ENCODE data around the gene LSM5. TPM values are rescaled to one million over a fixed set of nuclear protein-coding genes. Genes with fewer than 3 reads are reported as not detected.

Gene LSM5
- total and polyA plus RNA-seq, 3 donors from 2014 or later: 18.9 to 42.6 (median 19.6) TPM

- Histone ChIP-seq H3K9me3 (no peaks in the 10 kb centered on the region), H3K4me3 (no peak overlapping the region), H3K27me3 (no peaks in the 10 kb centered on the region), H3K36me3 (ENCODE audit: low read depth, missing control alignments) (no peaks in the 10 kb centered on the region), H3K4me1 (no peaks in the 10 kb centered on the region), H3K27ac (no peak overlapping the region)
- TF ChIP-seq CTCF (IDR thresholded peaks at IDR 0.05): no peak
- no peak for TF ChIP-seq POLR2A (IDR thresholded peaks at IDR 0.05)
- DNase-seq: no peak
- intact Hi-C loops (cut with DNase I; ENCODE audit: low total_unique reads): no loop called here
- WGBS, 2 donors: 71 to 84% methylated on average over 2 of the region's 2 CpGs
Observed at GRCh38 chr7:32461484-32461883, 28.7 kb downstream of the LSM5 start.

GRCh38 chr7:32459788-32460187, 30.4 kb downstream of the LSM5 start:
- no peak overlapping the region for H3K4me3 ChIP-seq
- no peak overlapping the region for H3K27ac ChIP-seq
- TF ChIP-seq CTCF (IDR thresholded peaks at IDR 0.05) (no peak), POLR2A (IDR thresholded peaks at IDR 0.05) (no peak)
- H3K4me1 ChIP-seq: no peaks in the 10 kb centered on the region
- H3K36me3 ChIP-seq (ENCODE audit: low read depth, missing control alignments): no peaks in the 10 kb centered on the region
- intact Hi-C loops (cut with DNase I; ENCODE audit: low total_unique reads): no loop called here
- H3K27me3 ChIP-seq: no peaks in the 10 kb centered on the region
- H3K9me3 ChIP-seq: no peaks in the 10 kb centered on the region
- DNase-seq: no peak
- 60 to 85% methylated on average over 2 of the region's 2 CpGs for WGBS, 2 donors

GRCh38 chr7:32458025-32458424, 32.2 kb downstream of the LSM5 start:
- Histone ChIP-seq H3K4me1 (no peaks in the 10 kb centered on the region), H3K27me3 (no peaks in the 10 kb centered on the region), H3K27ac (no peak overlapping the region), H3K4me3 (no peak overlapping the region), H3K36me3 (ENCODE audit: low read depth, missing control alignments) (no peaks in the 10 kb centered on the region), H3K9me3 (no peaks in the 10 kb centered on the region)
- 52 to 68% methylated on average over 3 of the region's 3 CpGs for WGBS, 2 donors
- no peak for DNase-seq
- intact Hi-C loops (cut with DNase I; ENCODE audit: low total_unique reads): no loop called here
- TF ChIP-seq POLR2A (IDR thresholded peaks at IDR 0.05): no peak
- no peak for TF ChIP-seq CTCF (IDR thresholded peaks at IDR 0.05)

- WGBS, 2 donors: 56 to 59% methylated on average over 8 of the region's 8 CpGs
- Histone ChIP-seq H3K9me3 (no peaks in the 10 kb centered on the region), H3K4me1 (no peaks in the 10 kb centered on the region), H3K27ac (no peak overlapping the region), H3K4me3 (no peak overlapping the region), H3K36me3 (ENCODE audit: low read depth, missing control alignments) (no peaks in the 10 kb centered on the region), H3K27me3 (no peaks in the 10 kb centered on the region)
- no peak for DNase-seq
- intact Hi-C loops (cut with DNase I; ENCODE audit: low total_unique reads): no loop called here
- TF ChIP-seq CTCF (IDR thresholded peaks at IDR 0.05): no peak
- no peak for TF ChIP-seq POLR2A (IDR thresholded peaks at IDR 0.05)
Observed at GRCh38 chr7:32453341-32454011, 36.7 kb downstream of the LSM5 start.

- Histone ChIP-seq H3K4me1 (no peaks in the 10 kb centered on the region), H3K27ac (no peak overlapping the region), H3K9me3 (no peaks in the 10 kb centered on the region), H3K4me3 (no peak overlapping the region), H3K27me3 (no peaks in the 10 kb centered on the region), H3K36me3 (ENCODE audit: low read depth, missing control alignments) (no peaks in the 10 kb centered on the region)
- DNase-seq: no peak
- WGBS, 2 donors: 42 to 47% methylated on average over 2 of the region's 2 CpGs
- intact Hi-C loops (cut with DNase I; ENCODE audit: low total_unique reads): no loop called here
- TF ChIP-seq POLR2A (IDR thresholded peaks at IDR 0.05) (no peak), CTCF (IDR thresholded peaks at IDR 0.05) (no peak)
Observed at GRCh38 chr7:32447218-32447617, 43.0 kb downstream of the LSM5 start.
